ENCODE results near the gene GLUD2.

- no peak for TF ChIP-seq CTCF (IDR thresholded peaks at IDR 0.05)
- no peak for TF ChIP-seq POLR2A (IDR thresholded peaks at IDR 0.05)
Measured at GRCh38 chrX:121013897-121014455, 33.4 kb upstream of the GLUD2 start.

Measured in gastroesophageal sphincter (tissue), 3 donors.